Esophagus muscularis mucosa (tissue), 4 donors: ENCODE results near the gene SDC1.

ENCODE experiments used
- CTCF ChIP-seq, 3 experiments: fragments of 200-600 bp in 2 of 3; fragments of 450-650 bp in 1 of 3; sonication (generic) in 2 of 3; IDR thresholded peaks; one replicate each; pipeline ENCODE4 v1.5.1; 2017 to 2019; ENCODE audit warnings: antibody characterized with exemption in 3 of 3, mild to moderate bottlenecking in 2 of 3, moderate library complexity in 1 of 3
- EP300 ChIP-seq: sonication (generic); formaldehyde crosslinking; IDR thresholded peaks from one replicate; pipeline ENCODE4 v1.6.1; 2017; ENCODE audit warnings: antibody characterized with exemption
- POLR2A ChIP-seq: fragments of 450-650 bp; IDR thresholded peaks from one replicate; pipeline ENCODE4 v1.6.1; 2017; ENCODE audit warnings: antibody characterized with exemption, moderate library complexity, mild to moderate bottlenecking, low read depth
- POLR2AphosphoS5 ChIP-seq, 2 donors: sonication (generic); formaldehyde crosslinking; IDR thresholded peaks; one replicate each; pipeline ENCODE4 v1.6.1; 2017; ENCODE audit warnings: antibody characterized with exemption in 2 of 2

- no peak for TF ChIP-seq CTCF (IDR thresholded peaks at IDR 0.05)
- no peak for TF ChIP-seq POLR2A
- TF ChIP-seq EP300 = no peak
- TF ChIP-seq POLR2AphosphoS5 (IDR thresholded peaks at IDR 0.05) = no peak
Observed at GRCh38 chr2:20178666-20179465, 46.1 kb downstream of the SDC1 start.
